Middle frontal gyrus (tissue), 1 donor: ENCODE measurements around the gene WDPCP.
"Not testable (repeated sequence)": the region's sequence is repeated elsewhere in the genome, so short reads cannot be mapped to it uniquely, and the experiment has no call there.

Experiments used
- DNase-seq: peaks from one replicate; pipeline ENCODE4 v3.0.0-alpha.2; 2015; ENCODE audit warnings: low spot score; ENCODE audit errors: extremely low spot score

WDPCP gene

DNA sequence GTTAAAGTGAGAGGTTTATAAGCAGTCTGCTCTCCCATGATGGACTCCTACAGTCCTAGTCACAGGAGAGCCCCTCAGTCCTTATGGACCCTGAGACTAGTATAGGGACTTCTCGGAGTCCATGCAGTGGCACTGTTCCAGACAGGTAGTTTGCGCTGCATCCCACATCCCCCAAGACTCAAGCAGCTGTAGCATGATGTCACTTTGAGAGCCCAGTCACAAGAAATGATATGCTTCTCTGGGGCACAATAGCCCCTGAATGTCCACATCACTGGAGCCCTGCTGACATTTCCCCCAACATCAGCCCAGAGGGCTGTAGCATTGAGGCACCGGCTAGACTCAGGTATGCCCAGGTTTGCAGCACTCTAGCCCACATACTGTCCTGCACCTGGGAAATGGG, 317.6 kb downstream of the WDPCP start:
- DNase-seq = no peak

GRCh38 chr2:63268946-63269345, 319.3 kb downstream of the WDPCP start:
- DNase-seq = no peak

DNA sequence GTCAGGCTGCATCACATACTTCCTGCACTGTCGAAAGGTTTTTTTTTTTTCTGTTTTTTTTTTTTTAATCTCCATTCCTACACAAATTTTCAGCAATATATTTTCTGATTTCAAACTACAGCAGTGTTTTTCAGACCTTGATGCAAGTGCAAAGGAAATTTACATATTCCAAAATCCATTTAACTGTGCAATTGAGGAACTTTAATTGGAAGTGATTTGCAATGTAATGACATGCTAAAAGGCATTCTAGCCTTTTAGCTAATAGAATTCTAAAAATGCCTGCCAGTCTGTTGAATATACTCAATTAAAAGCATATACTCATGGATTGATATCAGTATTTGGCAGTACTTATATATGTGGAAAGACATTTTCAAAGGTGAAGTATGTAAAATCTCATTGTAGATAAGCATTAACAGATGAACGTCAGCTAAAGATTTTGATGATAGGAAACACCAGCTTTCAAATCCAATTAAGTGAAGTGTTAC, 327.1 kb downstream of the WDPCP start:
- no peak for DNase-seq

DNA sequence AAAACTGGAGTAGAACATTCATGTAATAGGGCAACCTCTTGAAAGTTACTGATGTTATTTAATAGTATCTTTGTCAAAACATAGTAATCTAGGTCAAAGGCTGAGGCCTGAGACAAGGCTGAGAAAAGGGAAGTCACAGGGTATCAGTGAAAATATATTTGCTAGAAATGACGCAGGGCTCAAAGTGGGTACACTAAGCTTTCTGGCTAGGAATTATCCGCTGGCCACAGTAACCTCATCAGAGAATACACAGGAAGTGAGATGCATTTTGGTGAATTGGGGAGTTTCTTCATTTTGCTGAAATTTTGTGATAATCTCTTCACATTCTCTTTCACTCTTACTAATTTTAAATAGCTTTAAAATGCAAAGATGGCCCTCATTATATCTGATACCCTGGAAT, 330.8 kb downstream of the WDPCP start:
- DNase-seq = no peak

GRCh38 chr2:63249161-63249560, 339.1 kb downstream of the WDPCP start:
- no peak for DNase-seq

DNA sequence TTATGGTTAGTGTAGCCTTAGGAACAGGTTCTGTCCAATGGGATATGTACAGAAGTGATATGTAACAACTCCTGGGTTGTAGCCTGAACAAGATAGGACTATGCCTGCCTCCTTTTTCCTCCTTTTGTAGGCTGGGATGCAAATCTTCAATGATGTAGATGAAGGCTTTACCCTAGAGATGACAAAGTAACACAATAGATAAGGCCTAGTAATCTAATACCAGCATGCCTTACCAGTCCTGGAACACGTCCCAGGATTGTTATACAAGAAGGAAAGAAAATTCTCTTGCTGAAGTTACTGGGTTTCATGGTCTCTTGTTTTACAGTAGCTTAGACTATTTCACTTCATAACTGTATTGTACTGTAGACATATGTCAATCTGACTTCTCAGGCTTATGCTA, 345.5 kb downstream of the WDPCP start:
- DNase-seq = no peak

DNA sequence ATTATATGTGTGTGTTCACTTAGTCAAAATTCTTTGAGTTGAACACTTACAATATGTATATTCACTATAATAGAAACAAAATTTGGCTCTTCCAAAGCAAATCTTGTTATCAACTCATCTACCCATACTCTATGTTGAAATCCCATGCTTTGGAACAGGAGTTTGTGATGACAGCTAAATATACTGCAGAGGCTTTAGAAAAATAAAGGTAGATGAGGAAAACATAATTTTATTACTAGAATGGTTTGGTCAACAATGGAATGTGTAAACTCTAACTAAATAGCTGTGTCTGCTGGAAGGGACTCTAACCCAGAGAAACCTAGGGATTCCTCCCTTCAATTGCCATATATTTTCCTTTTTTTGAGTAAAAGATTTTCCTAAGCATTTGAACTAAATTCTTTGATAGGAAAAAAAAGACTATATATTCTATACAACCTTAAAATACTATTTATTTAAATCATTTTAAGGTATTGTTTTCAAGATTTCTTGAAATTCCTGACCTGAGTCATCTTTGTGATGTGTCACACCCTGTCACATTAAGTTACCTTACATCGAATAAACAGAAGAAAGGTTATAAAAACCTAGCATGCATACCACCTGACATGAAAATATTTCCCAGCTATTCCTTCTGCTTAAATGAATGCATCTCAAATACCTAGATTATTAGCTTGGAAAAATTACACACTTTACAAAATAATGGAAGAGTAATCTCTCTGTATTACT, 362.2 kb downstream of the WDPCP start:
- DNase-seq = no peak

- no peak for DNase-seq
Observed at GRCh38 chr2:63218800-63219526, 369.3 kb downstream of the WDPCP start.

DNA sequence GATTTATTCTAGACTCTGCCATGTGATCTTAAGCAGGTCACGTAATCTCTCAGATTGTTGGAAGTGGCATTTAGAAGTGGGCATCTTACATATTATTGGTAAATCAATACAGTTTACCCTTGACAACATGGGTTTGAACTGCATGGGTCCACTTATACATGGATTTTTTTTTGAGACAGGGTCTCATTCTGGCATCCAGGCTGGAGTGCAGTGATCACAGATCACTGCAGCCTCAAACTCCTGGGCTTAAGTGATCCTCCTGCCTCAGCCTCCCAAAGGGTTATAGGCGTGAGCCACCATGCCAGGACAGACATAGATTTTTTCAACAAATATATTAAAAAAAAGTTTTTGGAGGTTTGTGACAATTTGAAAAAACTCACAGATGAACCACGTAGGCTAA, 393.0 kb downstream of the WDPCP start:
- DNase-seq = no peak

GRCh38 chr2:63194175-63194574, 394.1 kb downstream of the WDPCP start:
- DNase-seq = no peak

- DNase-seq = no peak
Observed at GRCh38 chr2:63192889-63193774, 395.1 kb downstream of the WDPCP start.

GRCh38 chr2:63192169-63192888, 395.9 kb downstream of the WDPCP start:
- no peak for DNase-seq

DNA sequence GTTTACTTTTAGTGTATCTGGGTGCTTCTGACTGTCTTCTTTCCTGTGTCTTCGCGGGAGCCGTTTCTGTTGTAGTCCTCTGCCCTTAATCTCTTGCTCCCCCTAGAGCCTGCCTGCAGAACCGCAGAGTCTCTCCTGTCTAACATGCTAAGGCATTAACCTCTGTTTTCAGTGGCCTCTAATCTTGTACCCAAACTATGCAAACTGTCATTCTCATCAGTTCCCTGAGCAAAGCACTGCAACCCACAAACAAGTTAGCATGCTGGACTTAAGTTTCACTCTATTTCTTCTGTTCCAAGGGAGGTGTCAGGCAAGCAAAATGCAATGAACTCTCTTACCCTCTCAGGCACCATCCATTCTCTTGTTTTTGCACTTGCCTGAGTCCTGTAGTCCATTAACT, 399.3 kb downstream of the WDPCP start:
- no peak for DNase-seq

DNA sequence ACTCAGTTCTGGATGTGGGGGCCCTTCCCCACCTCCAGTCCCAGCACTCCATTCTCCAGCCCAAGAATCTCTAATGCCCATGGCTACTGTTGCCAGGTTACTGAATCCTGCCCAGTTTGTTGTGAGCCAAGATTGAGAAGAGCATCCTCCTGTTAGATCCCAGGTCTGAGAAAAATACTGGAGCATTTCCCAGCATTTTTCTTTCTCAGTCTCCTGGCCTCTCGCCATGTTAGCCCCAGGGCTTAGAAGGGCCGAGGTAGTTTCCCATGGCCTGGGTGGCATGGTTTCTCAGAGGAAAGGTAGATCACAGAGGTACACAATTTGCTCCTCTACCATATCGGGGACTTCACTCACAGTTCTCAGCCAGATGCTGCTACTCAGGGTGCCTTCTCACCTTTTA, 401.9 kb downstream of the WDPCP start:
- no peak for DNase-seq

DNA sequence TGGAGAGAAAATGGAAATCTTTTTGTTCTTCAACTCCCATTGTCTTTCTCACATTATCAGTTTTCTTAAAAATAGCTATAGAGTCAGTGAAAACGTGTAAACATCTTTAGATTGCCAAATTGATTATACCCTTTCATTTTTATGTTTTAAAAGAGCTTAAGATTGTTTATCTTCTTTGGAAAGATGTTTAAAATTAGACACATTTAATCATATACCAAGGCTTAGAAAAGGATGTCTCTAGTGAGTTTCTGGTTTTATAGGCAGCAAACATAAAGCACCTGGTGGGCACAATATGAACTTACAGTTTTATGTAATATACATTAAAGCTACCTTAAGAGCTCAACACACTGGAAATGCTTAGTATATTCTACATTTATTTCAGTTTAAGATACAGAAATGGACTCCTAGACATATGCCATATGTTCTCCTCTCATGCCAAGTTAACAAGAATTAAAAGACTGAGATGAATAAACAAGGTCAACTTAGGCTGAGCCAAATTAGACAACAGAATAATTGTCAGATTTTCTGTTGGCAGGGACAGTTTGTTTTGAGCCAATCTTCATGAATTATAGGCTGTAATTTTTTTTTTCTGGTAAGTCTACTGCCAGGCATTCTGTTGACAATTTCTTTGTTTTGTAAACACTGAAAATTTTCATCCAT, 425.0 kb downstream of the WDPCP start:
- DNase-seq = no peak

GRCh38 chr2:63159262-63159661, 429.0 kb downstream of the WDPCP start:
- no peak for DNase-seq

DNA sequence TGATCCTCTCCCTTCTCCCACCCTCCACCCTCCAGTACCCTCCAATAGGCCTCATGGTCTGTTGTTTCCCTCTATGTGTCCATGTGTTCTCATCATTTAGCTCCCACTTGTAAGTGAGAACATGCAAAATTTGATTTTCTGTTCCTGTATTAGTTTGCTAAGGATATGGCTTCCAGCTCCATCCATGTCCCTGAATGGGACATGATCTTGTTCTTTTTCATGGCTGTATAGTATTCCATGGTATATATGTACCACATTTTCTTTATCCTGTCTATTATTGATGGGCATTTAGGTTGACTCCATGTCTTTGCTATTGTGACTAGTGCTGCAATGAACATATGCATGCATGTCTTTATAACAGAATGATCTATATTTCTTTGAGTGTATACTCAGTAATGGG, 451.6 kb downstream of the WDPCP start:
- not testable (repeated sequence) for DNase-seq

DNA sequence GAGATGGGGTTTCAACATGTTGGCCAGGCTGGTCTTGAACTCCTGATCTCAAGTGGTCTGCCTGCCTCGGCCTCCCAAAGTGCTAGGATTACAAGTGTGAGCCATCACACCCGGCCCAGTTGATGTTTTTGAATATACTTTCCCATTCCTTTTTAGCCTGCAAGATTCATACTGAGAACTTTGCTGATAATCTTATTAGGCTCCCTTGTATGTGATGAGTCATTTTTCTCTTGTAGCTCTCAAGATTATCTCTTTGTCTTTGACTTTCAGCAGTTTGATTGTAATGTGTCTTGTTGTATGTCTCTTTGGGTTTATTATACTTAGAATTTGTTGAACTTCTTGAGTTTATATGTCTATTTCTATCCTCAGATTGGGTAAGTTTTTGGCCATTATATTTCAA, 456.3 kb downstream of the WDPCP start:
- DNase-seq = no peak

DNA sequence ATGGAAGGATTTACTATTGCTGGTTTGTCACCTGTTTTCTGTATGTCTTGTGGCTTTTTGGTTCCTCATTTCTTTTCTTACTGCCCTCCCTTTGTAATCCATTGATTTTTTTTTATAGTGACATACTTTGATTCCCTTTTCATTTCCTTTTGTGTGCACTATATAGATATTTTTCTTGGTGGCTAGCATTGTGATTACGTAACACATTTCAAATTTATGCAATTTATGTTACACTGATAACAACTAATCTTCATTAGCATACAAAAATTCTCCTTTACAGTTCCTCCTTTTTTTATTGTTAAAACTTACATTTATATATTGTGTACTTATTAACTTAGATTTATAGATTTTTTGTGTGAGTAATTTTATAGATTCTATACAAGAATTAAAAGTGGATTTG, 457.1 kb downstream of the WDPCP start:
- no peak for DNase-seq

- DNase-seq = no peak
Observed at GRCh38 chr2:63127594-63127993, 460.7 kb downstream of the WDPCP start.

DNA sequence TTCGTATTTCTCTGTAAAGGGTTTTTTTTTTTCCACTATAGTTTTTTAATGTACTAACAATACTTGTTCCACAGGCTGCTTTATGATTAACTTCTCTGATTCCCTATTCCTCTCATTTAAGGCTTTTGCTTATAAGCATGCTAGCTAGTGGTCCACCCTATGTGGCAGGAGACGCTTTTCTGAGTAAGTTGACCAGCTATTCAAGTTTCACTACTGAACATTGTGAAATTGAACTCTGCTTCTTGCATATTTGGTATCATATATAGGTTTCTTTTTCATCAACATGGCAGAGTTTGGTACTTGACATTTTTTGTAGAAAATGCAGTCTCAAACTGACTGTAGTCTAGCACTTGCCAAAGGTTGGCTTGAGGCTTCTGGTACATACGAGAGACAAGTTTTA, 463.4 kb downstream of the WDPCP start:
- no peak for DNase-seq
